SJSA1 (cell line): ENCODE measurements around the gene ZNF614. TPM values are rescaled to one million over a fixed set of nuclear protein-coding genes. Genes with fewer than 3 reads are reported as not detected.
"Not testable (repeated sequence)": the region's sequence is repeated elsewhere in the genome, so short reads cannot be mapped to it uniquely, and the experiment has no call there.

Source experiments
- DNase-seq, 2 experiments: peaks; one replicate each; pipeline ENCODE4 v3.0.0-alpha.2; 2015 to 2020; ENCODE audit warnings: low spot score in 2 of 2, low read depth in 1 of 2
- H3K27ac ChIP-seq: fragments of 250-450 bp; sonication (Bioruptor Pico); 2 replicates; pipeline ENCODE4 v1.5.1; 2020; ENCODE audit warnings: mild to moderate bottlenecking, moderate library complexity
- H3K27me3 ChIP-seq: fragments of 250-450 bp; sonication (Bioruptor Pico); replicated peaks from 2 replicates; pipeline ENCODE4 v1.5.1; 2020; ENCODE audit warnings: mild to moderate bottlenecking, moderate library complexity
- H3K36me3 ChIP-seq: fragments of 250-450 bp; sonication (Bioruptor Pico); 2 replicates; pipeline ENCODE4 v1.5.1; 2020; ENCODE audit warnings: mild to moderate bottlenecking
- H3K4me1 ChIP-seq: fragments of 250-450 bp; sonication (Bioruptor Pico); replicated peaks from 2 replicates; pipeline ENCODE4 v1.6.1; 2021; ENCODE audit warnings: mild to moderate bottlenecking
- H3K4me3 ChIP-seq: fragments of 250-450 bp; sonication (Bioruptor Pico); 2 replicates; pipeline ENCODE4 v1.5.1; 2020; ENCODE audit warnings: mild to moderate bottlenecking
- H3K9me3 ChIP-seq: fragments of 250-450 bp; sonication (Bioruptor Pico); replicated peaks from 2 replicates; pipeline ENCODE4 v1.5.1; 2020; ENCODE audit warnings: mild to moderate bottlenecking
- total RNA-seq: library from RNA; depleted of rRNA; stranded (reverse); fragments of >200 nt; shearing (Covaris generic); gene quantifications from 2 replicates; pipeline ENCODE4 v1.2.3, GENCODE V29; 2014; rRNA removed

ZNF614 gene
- 4.9 and 10.6 TPM in 2 replicates for total RNA-seq

GRCh38 chr19:52028027-52028779 lies at the start of gene ZNF614:
TSS of gene ZNF614 (minus strand) at chr19:52028379. CDS start at chr19:52025745, 2,634 bp downstream.
- H3K27me3 ChIP-seq = no peaks in the 10 kb centered on the region
- H3K4me1 ChIP-seq = peaks cover 5% of the 10 kb centered on the region; the same call in 1 of the 2 replicates
- peaks cover 11% of the 10 kb centered on the region for H3K9me3 ChIP-seq
- H3K36me3 ChIP-seq = peaks cover 45% of the 10 kb centered on the region
- H3K4me3 ChIP-seq = peak within 1 kb of the TSS; percentile 55
- H3K27ac ChIP-seq = peak within 1 kb of the TSS; percentile 68
- peak; percentile 88 to 92 for DNase-seq

- H3K4me3 ChIP-seq = no peak overlapping the region
- H3K36me3 ChIP-seq = peaks cover 92% of the 10 kb centered on the region
- H3K9me3 ChIP-seq = peaks cover 32% of the 10 kb centered on the region
- DNase-seq = no peak
- H3K27ac ChIP-seq = no peak overlapping the region
- no peaks in the 10 kb centered on the region for H3K4me1 ChIP-seq
- no peaks in the 10 kb centered on the region for H3K27me3 ChIP-seq
Observed at GRCh38 chr19:52070496-52070895, 42.3 kb upstream of the ZNF614 start.

- no peak overlapping the region for H3K4me3 ChIP-seq
- DNase-seq = no peak
- H3K4me1 ChIP-seq = no peaks in the 10 kb centered on the region
- no peaks in the 10 kb centered on the region for H3K27me3 ChIP-seq
- H3K27ac ChIP-seq = no peak overlapping the region
- H3K36me3 ChIP-seq = peaks cover 92% of the 10 kb centered on the region
- H3K9me3 ChIP-seq = peaks cover 36% of the 10 kb centered on the region
Observed at GRCh38 chr19:52069653-52070052, 41.5 kb upstream of the ZNF614 start.

- peaks cover 74% of the 10 kb centered on the region for H3K36me3 ChIP-seq
- peaks cover 40% of the 10 kb centered on the region for H3K9me3 ChIP-seq
- no peaks in the 10 kb centered on the region for H3K4me1 ChIP-seq
- H3K4me3 ChIP-seq = no peak overlapping the region
- no peak overlapping the region for H3K27ac ChIP-seq
- DNase-seq = no peak
- H3K27me3 ChIP-seq = no peaks in the 10 kb centered on the region
Observed at GRCh38 chr19:52066258-52066863, 38.2 kb upstream of the ZNF614 start.

GRCh38 chr19:52065399-52065798 lies 37.2 kb upstream of the ZNF614 start:
- Histone ChIP-seq H3K27me3 (no peaks in the 10 kb centered on the region), H3K27ac (no peak overlapping the region), H3K4me3 (no peak overlapping the region), H3K36me3 (peaks cover 64% of the 10 kb centered on the region), H3K4me1 (no peaks in the 10 kb centered on the region), H3K9me3 (peaks cover 40% of the 10 kb centered on the region)
- no peak for DNase-seq

- not testable (repeated sequence) for H3K9me3 ChIP-seq, H3K36me3 ChIP-seq, H3K4me3 ChIP-seq, H3K27ac ChIP-seq, H3K27me3 ChIP-seq, DNase-seq, H3K4me1 ChIP-seq
Observed at GRCh38 chr19:52056480-52056879, 28.3 kb upstream of the ZNF614 start.

- H3K27me3 ChIP-seq, H3K4me3 ChIP-seq, H3K27ac ChIP-seq, H3K9me3 ChIP-seq, H3K36me3 ChIP-seq, H3K4me1 ChIP-seq, DNase-seq: not testable (repeated sequence)
Observed at GRCh38 chr19:52051736-52052135, 23.6 kb upstream of the ZNF614 start.

GRCh38 chr19:52048555-52049501 lies 20.6 kb upstream of the ZNF614 start, which contains the start of gene ZNF432:
TSS of gene ZNF432 (minus strand) at chr19:52048838. CDS start at chr19:52046868, 1,970 bp downstream.
- Histone ChIP-seq H3K9me3 (no peaks in the 10 kb centered on the region), H3K27ac (peak within 1 kb of the TSS; percentile 78), H3K4me3 (peak within 1 kb of the TSS; percentile 52), H3K27me3 (no peaks in the 10 kb centered on the region), H3K4me1 (no peaks in the 10 kb centered on the region; the same call in 1 of the 2 replicates), H3K36me3 (peaks cover 22% of the 10 kb centered on the region)
- peak; percentile 89 to 94 for DNase-seq

GRCh38 chr19:52039169-52039568 lies 11.0 kb upstream of the ZNF614 start:
- H3K9me3 ChIP-seq = peaks cover 17% of the 10 kb centered on the region
- peaks cover 83% of the 10 kb centered on the region for H3K36me3 ChIP-seq
- no peak for DNase-seq
- H3K4me3 ChIP-seq = no peak overlapping the region
- H3K27ac ChIP-seq = no peak overlapping the region
- H3K4me1 ChIP-seq = no peaks in the 10 kb centered on the region
- no peaks in the 10 kb centered on the region for H3K27me3 ChIP-seq

- H3K27me3 ChIP-seq = no peaks in the 10 kb centered on the region
- no peak for DNase-seq
- no peak overlapping the region for H3K27ac ChIP-seq
- peaks cover 30% of the 10 kb centered on the region for H3K9me3 ChIP-seq
- no peak overlapping the region for H3K4me3 ChIP-seq
- peaks cover 72% of the 10 kb centered on the region for H3K36me3 ChIP-seq
- H3K4me1 ChIP-seq = no peaks in the 10 kb centered on the region
Observed at GRCh38 chr19:52034051-52034728, 6.0 kb upstream of the ZNF614 start.

- Histone ChIP-seq H3K9me3 (peaks cover 14% of the 10 kb centered on the region), H3K27me3 (no peaks in the 10 kb centered on the region), H3K4me3 (peak overlapping the region; percentile 55), H3K4me1 (peaks cover 5% of the 10 kb centered on the region; the same call in 1 of the 2 replicates), H3K27ac (peak overlapping the region; percentile 68), H3K36me3 (peaks cover 45% of the 10 kb centered on the region)
- DNase-seq = no peak
Observed at GRCh38 chr19:52028780-52029123, 573 bp upstream of the ZNF614 start.

- DNase-seq, H3K27ac ChIP-seq, H3K4me3 ChIP-seq, H3K27me3 ChIP-seq, H3K4me1 ChIP-seq, H3K9me3 ChIP-seq: not testable (repeated sequence)
- H3K36me3 ChIP-seq = peaks cover 50% of the 10 kb centered on the region
Observed at GRCh38 chr19:52026255-52026990, 1.8 kb downstream of the ZNF614 start.

GRCh38 chr19:52024478-52024877 lies 3.7 kb downstream of the ZNF614 start:
- not testable (repeated sequence) for H3K27me3 ChIP-seq, DNase-seq, H3K4me3 ChIP-seq, H3K4me1 ChIP-seq, H3K27ac ChIP-seq
- peaks cover 65% of the 10 kb centered on the region for H3K36me3 ChIP-seq
- H3K9me3 ChIP-seq = peaks cover 11% of the 10 kb centered on the region
